A172 (cell line): ENCODE results near the gene ATP9A. TPM values are rescaled to one million over a fixed set of nuclear protein-coding genes. Genes with fewer than 3 reads are reported as not detected.
"Not testable (repeated sequence)": the region's sequence is repeated elsewhere in the genome, so short reads cannot be mapped to it uniquely, and the experiment has no call there.

ENCODE experiments used
- DNase-seq: peaks from one replicate; pipeline ENCODE4 v3.0.0-alpha.2; 2015; ENCODE audit warnings: low spot score
- total RNA-seq: library from RNA; depleted of rRNA; stranded (reverse); fragments of >200 nt; shearing (Covaris generic); gene quantifications from 2 replicates; pipeline ENCODE4 v1.2.3, GENCODE V29; 2014

ATP9A gene
- total RNA-seq, 1 experiment from 2014 or later, result 19.5 TPM

GRCh38 chr20:51577432-51578144 is 190.6 kb downstream of the ATP9A start:
- DNase-seq, result no peak

- DNase-seq, result no peak
Measured at GRCh38 chr20:51575486-51575885, 192.7 kb downstream of the ATP9A start.

- no peak for DNase-seq
Measured at GRCh38 chr20:51574248-51575033, 193.7 kb downstream of the ATP9A start.

GRCh38 chr20:51573576-51574243 is 194.5 kb downstream of the ATP9A start:
- DNase-seq, result no peak

GRCh38 chr20:51571460-51571794 is 196.8 kb downstream of the ATP9A start:
- DNase-seq, result no peak

- no peak for DNase-seq
Measured at GRCh38 chr20:51570739-51571459, 197.3 kb downstream of the ATP9A start.

- peak; percentile 44 for DNase-seq
Measured at GRCh38 chr20:51569815-51570738, 198.1 kb downstream of the ATP9A start.

GRCh38 chr20:51568533-51568932 is 199.7 kb downstream of the ATP9A start:
- DNase-seq, result not testable (repeated sequence)

- no peak for DNase-seq
Measured at GRCh38 chr20:51567622-51568021, 200.6 kb downstream of the ATP9A start.

- DNase-seq, result no peak
Measured at GRCh38 chr20:51566594-51566993, 201.6 kb downstream of the ATP9A start.

GRCh38 chr20:51565298-51566144 is 202.7 kb downstream of the ATP9A start:
- peak; percentile 75 for DNase-seq

- DNase-seq, result peak; percentile 91
Measured at GRCh38 chr20:51563486-51564332, 204.5 kb downstream of the ATP9A start.

- DNase-seq, result no peak
Measured at GRCh38 chr20:51563174-51563485, 205.1 kb downstream of the ATP9A start.

- peak; percentile 75 for DNase-seq
Measured at GRCh38 chr20:51562332-51563173, 205.6 kb downstream of the ATP9A start.

- no peak for DNase-seq
Measured at GRCh38 chr20:51562027-51562331, 206.2 kb downstream of the ATP9A start.

GRCh38 chr20:51560550-51561307 is 207.5 kb downstream of the ATP9A start:
- no peak for DNase-seq

GRCh38 chr20:51560042-51560441 is 208.1 kb downstream of the ATP9A start:
- DNase-seq, result no peak
